Natural killer cell treated with Interleukin-12 subunit alpha and Interleukin-12 subunit beta and Interleukin-15 and Interleukin-18, amount 100 ng/mL, for 72 hours (primary cell): ENCODE measurements around the gene ZNF521. TPM values are rescaled to one million over a fixed set of nuclear protein-coding genes. Genes with fewer than 3 reads are reported as not detected.

ENCODE experiments used
- ATAC-seq, 2 donors: fragments of 150-1000 bp; cut with Tn5 transposase in 1 of 2; sonication (Bioruptor Pico), chemical (Tn5 transposase) in 1 of 2; 2 replicates each; pipeline ENCODE4 v1.10.0; 2021
- DNase-seq: peaks from one replicate; pipeline ENCODE4 v3.0.0; 2022; ENCODE audit warnings: low spot score
- H3K27ac Mint-ChIP-seq, 2 donors: 1 replicate in 1 of 2; 2 replicates in 1 of 2; pipeline ENCODE4 v1.8.0; 2022; ENCODE audit warnings: mixed read lengths in 2 of 2, mild to moderate bottlenecking in 1 of 2, moderate library complexity in 1 of 2
- H3K27me3 Mint-ChIP-seq, 2 donors: 1 replicate in 1 of 2; 2 replicates in 1 of 2; pipeline ENCODE4 v1.8.0; 2022; ENCODE audit warnings: mixed read lengths in 2 of 2
- H3K36me3 Mint-ChIP-seq: one replicate; pipeline ENCODE4 v1.8.0; 2022; ENCODE audit warnings: mixed read lengths
- H3K4me1 Mint-ChIP-seq, 2 donors: 1 replicate in 1 of 2; 2 replicates in 1 of 2; pipeline ENCODE4 v1.8.0; 2022; ENCODE audit warnings: low read depth in 2 of 2, mixed read lengths in 2 of 2, mild to moderate bottlenecking in 1 of 2
- H3K4me3 Mint-ChIP-seq: one replicate; pipeline ENCODE4 v1.8.0; 2022; ENCODE audit warnings: mixed read lengths
- H3K9me3 Mint-ChIP-seq: 2 replicates; pipeline ENCODE4 v1.8.0; 2022; ENCODE audit warnings: mixed read lengths
- total RNA-seq, 2 donors: library from RNA; stranded (reverse); gene quantifications; one replicate each; pipeline ENCODE4 v1.2.3, GENCODE V29; 2022

The ZNF521 gene
- total RNA-seq, 2 donors from 2014 or later: 1.8 TPM; not detected in 1

- DNase-seq: no peak
- Mint-ChIP-seq H3K27ac (no peak overlapping the region), H3K4me1 (peaks cover 0 to 4% of the 10 kb centered on the region in 2 donors)
Measured at GRCh38 chr18:25233528-25234321, 118.2 kb downstream of the ZNF521 start.

DNA sequence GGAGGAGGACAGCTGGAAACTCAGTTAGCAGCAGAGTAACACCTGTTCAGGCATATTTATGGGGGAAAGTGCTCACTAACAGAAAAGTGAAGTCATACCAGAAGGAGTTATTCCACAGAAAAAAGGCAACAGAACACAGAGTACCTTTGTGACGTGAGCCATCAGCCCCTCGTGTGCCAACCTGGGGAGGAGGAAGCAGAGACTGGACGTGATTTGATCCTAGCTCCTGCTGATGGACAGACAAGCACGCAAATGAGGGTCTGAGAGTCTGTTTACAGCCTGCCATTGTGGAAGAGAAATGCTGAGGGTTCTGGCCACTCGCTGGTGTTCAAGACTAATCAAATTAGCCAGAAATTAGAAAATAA is 120.7 kb downstream of the ZNF521 start:
- DNase-seq (no peak), ATAC-seq (no peak)
- peaks cover 0 to 4% of the 10 kb centered on the region in 2 donors for H3K4me1 Mint-ChIP-seq
- no peak overlapping the region for H3K27ac Mint-ChIP-seq
- H3K4me3 Mint-ChIP-seq: no peak overlapping the region
- no peaks in the 10 kb centered on the region for H3K36me3 Mint-ChIP-seq
- H3K27me3 Mint-ChIP-seq: peaks cover 5% of the 10 kb centered on the region in 2 donors
- H3K9me3 Mint-ChIP-seq: no peaks in the 10 kb centered on the region

More at GRCh38 chr18:25233528-25234321, 118.2 kb downstream of the ZNF521 start:
- H3K9me3 Mint-ChIP-seq: no peaks in the 10 kb centered on the region
- no peak for ATAC-seq
- H3K36me3 Mint-ChIP-seq: no peaks in the 10 kb centered on the region
- peaks cover 0 to 5% of the 10 kb centered on the region in 2 donors for H3K27me3 Mint-ChIP-seq
- H3K4me3 Mint-ChIP-seq: peak overlapping the region; percentile 40

DNA sequence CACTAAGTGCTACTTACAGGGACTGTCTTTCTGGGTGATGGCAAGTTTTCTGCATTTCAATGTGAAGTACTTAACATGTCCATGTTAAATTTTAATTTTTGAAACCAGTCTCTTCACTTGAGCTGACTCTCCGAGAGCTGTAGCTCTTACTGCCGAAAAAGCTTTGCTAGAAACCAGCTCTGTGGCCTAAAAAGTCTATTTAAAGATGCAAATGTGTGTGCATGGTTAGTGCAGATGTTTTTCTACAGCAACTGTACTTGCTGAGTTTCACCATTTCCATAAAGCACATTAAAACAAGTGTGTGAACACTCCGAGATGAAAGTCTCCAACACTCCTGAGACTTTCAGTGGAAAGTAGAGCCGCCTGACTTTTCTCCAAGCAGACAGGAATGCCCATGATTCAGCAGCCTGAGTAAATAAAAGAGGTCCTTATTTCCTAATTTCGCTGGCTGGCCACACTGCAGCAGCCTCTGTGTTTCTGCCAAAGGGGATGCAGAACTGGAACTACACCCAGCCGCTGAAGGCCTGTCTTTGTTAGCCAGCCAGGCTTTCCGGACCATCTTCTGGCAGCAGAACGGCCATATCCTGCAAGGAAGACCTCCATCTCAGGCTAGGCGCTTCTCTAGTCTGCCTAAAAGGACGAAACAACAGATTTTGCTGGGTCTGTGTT is 121.2 kb downstream of the ZNF521 start:
- no peak overlapping the region for H3K27ac Mint-ChIP-seq
- no peaks in the 10 kb centered on the region for H3K36me3 Mint-ChIP-seq
- H3K27me3 Mint-ChIP-seq: peaks cover 5% of the 10 kb centered on the region in 2 donors
- DNase-seq (no peak), ATAC-seq (no peak)
- H3K4me3 Mint-ChIP-seq: no peak overlapping the region
- peaks cover 0 to 4% of the 10 kb centered on the region in 2 donors for H3K4me1 Mint-ChIP-seq
- no peaks in the 10 kb centered on the region for H3K9me3 Mint-ChIP-seq

- Mint-ChIP-seq H3K4me1 (peaks cover 0 to 7% of the 10 kb centered on the region in 2 donors), H3K36me3 (no peaks in the 10 kb centered on the region), H3K4me3 (no peak overlapping the region), H3K9me3 (no peaks in the 10 kb centered on the region), H3K27me3 (peaks cover 5% of the 10 kb centered on the region in 2 donors), H3K27ac (no peak overlapping the region)
- DNase-seq (no peak), ATAC-seq (no peak)
Measured at GRCh38 chr18:25229920-25230319, 122.0 kb downstream of the ZNF521 start.

GRCh38 chr18:25229081-25229480 is 122.9 kb downstream of the ZNF521 start:
- no peaks in the 10 kb centered on the region for H3K9me3 Mint-ChIP-seq
- no peaks in the 10 kb centered on the region for H3K36me3 Mint-ChIP-seq
- H3K4me3 Mint-ChIP-seq: no peak overlapping the region
- H3K27ac Mint-ChIP-seq: no peak overlapping the region
- no peak for ATAC-seq
- no peak for DNase-seq
- H3K4me1 Mint-ChIP-seq: peaks cover 0 to 7% of the 10 kb centered on the region in 2 donors
- H3K27me3 Mint-ChIP-seq: peaks cover 5% of the 10 kb centered on the region in 2 donors

DNA sequence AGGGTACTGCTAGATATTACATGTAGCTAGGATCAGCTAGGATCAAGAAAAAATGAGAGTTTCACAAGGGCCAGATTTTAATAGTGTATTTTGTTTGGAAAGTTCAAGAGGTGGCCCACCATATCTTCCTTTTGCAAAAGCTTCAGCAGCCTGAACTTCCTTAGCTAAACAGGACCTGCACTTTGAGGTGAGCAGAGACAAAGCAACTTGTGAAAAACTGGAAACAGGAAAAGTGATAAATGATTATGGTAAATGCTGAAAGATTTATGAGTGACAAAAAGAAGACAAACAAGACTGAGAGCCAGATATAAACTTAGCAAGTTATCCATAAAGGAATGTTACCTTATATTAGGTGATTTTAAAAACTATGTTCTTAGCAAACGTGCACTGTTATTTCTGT is 123.6 kb downstream of the ZNF521 start:
- H3K27ac Mint-ChIP-seq: no peak overlapping the region
- peaks cover 0 to 5% of the 10 kb centered on the region in 2 donors for H3K27me3 Mint-ChIP-seq
- ATAC-seq: no peak

DNA sequence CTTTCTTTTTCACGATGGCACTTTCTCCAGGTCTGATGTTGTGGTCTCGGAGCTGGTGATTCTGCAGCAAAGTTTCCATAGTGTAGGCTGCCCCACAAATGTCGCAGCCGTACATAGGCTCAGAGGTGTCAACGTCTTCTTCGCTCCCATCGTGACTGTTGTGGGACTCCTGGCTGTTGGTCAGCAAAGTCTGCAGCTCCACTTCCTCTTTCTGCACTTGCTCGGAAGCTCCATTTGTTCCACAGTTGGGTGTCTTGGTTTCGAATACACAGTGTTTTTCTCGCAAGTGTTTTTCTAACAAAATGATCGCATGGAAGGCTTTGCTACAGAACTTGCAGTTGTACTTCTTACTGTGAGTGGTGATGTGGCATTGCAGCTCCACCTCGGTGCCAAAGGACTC is 126.8 kb downstream of the ZNF521 start:
- no peak for DNase-seq
- H3K27ac Mint-ChIP-seq: no peak overlapping the region
- ATAC-seq: no peak
- H3K9me3 Mint-ChIP-seq: no peaks in the 10 kb centered on the region
- H3K4me1 Mint-ChIP-seq: peaks cover 0 to 3% of the 10 kb centered on the region in 2 donors
- H3K4me3 Mint-ChIP-seq: no peak overlapping the region
- H3K27me3 Mint-ChIP-seq: peaks cover 2 to 5% of the 10 kb centered on the region in 2 donors
- no peaks in the 10 kb centered on the region for H3K36me3 Mint-ChIP-seq

More for the DNA sequence above, 123.6 kb downstream of the ZNF521 start:
- no peak overlapping the region for H3K4me3 Mint-ChIP-seq
- H3K4me1 Mint-ChIP-seq: peaks cover 0 to 3% of the 10 kb centered on the region in 2 donors
- H3K9me3 Mint-ChIP-seq: no peaks in the 10 kb centered on the region
- DNase-seq: no peak
- H3K36me3 Mint-ChIP-seq: no peaks in the 10 kb centered on the region

- peaks cover 2 to 5% of the 10 kb centered on the region in 2 donors for H3K27me3 Mint-ChIP-seq
- no peak overlapping the region for H3K4me3 Mint-ChIP-seq
- no peaks in the 10 kb centered on the region for H3K9me3 Mint-ChIP-seq
- peaks cover 0 to 3% of the 10 kb centered on the region in 2 donors for H3K4me1 Mint-ChIP-seq
- ATAC-seq (no peak), DNase-seq (no peak)
- no peak overlapping the region for H3K27ac Mint-ChIP-seq
- H3K36me3 Mint-ChIP-seq: no peaks in the 10 kb centered on the region
Measured at GRCh38 chr18:25223899-25224886, 127.8 kb downstream of the ZNF521 start.

GRCh38 chr18:25223211-25223610 is 128.8 kb downstream of the ZNF521 start:
- DNase-seq: no peak
- Mint-ChIP-seq H3K9me3 (no peaks in the 10 kb centered on the region), H3K27me3 (peaks cover 2% of the 10 kb centered on the region in 2 donors), H3K27ac (peak overlapping the region in 1 of 2 donors; percentile 34), H3K36me3 (no peaks in the 10 kb centered on the region), H3K4me1 (peaks cover 0 to 3% of the 10 kb centered on the region in 2 donors), H3K4me3 (peak overlapping the region; percentile 5)
- no peak for ATAC-seq

- Mint-ChIP-seq H3K27ac (no peak overlapping the region), H3K9me3 (no peaks in the 10 kb centered on the region), H3K4me1 (peaks cover 0 to 3% of the 10 kb centered on the region in 2 donors), H3K27me3 (peaks cover 2 to 5% of the 10 kb centered on the region in 2 donors), H3K36me3 (no peaks in the 10 kb centered on the region), H3K4me3 (no peak overlapping the region)
- DNase-seq (no peak), ATAC-seq (no peak)
Measured at GRCh38 chr18:25222648-25223047, 129.3 kb downstream of the ZNF521 start.

DNA sequence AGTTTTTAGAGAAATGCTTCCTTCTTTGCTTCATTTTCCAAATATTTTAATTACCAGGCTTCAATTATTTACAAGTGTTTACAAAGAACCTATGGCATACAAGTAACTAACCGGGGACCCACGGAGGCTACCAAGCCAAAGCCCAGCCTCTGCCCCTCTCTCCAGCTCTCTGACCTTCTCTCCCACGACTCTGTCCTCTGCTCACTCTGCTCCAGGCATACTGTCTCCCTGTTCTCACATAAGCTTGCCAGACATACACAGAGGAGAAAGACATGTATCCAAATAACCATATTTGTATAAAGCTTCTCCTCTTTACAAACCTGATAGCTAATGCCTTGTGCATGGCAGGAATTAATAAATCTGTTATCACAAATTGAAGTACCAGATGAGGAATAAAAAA is 141.3 kb downstream of the ZNF521 start:
- Mint-ChIP-seq H3K27ac (no peak overlapping the region), H3K9me3 (no peaks in the 10 kb centered on the region), H3K4me3 (no peak overlapping the region), H3K27me3 (peaks cover 2 to 8% of the 10 kb centered on the region in 2 donors), H3K36me3 (no peaks in the 10 kb centered on the region), H3K4me1 (no peaks in the 10 kb centered on the region)
- ATAC-seq: no peak
- DNase-seq: no peak

- no peak overlapping the region for H3K4me3 Mint-ChIP-seq
- H3K36me3 Mint-ChIP-seq: no peaks in the 10 kb centered on the region
- ATAC-seq (no peak), DNase-seq (no peak)
- peaks cover 0 to 2% of the 10 kb centered on the region in 2 donors for H3K27me3 Mint-ChIP-seq
- H3K27ac Mint-ChIP-seq: no peak overlapping the region
- H3K4me1 Mint-ChIP-seq: no peaks in the 10 kb centered on the region
- no peaks in the 10 kb centered on the region for H3K9me3 Mint-ChIP-seq
Measured at GRCh38 chr18:25192065-25192464, 159.9 kb downstream of the ZNF521 start.

DNA sequence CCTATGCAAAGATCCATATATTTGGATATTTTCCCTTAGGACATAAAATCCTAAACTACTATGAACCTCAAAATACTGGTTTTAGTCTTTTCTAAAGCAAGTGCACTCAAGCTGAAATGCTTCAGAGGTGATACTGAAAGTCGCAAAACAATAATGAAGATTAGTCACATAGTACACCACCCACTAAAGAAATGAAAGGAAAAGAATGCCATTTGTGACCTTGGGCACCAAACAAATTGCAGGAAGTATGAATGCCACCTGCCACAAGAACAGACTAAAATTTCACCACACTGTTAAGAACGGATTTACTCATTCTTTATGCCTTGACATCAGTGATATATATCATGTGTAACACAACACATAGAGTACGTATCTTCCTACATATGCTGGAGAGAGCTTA is 161.5 kb downstream of the ZNF521 start:
- Mint-ChIP-seq H3K4me3 (no peak overlapping the region), H3K27ac (no peak overlapping the region), H3K9me3 (no peaks in the 10 kb centered on the region), H3K27me3 (peaks cover 4 to 5% of the 10 kb centered on the region in 2 donors), H3K4me1 (no peaks in the 10 kb centered on the region), H3K36me3 (no peaks in the 10 kb centered on the region)
- no peak for DNase-seq
- ATAC-seq: no peak
